Vagina (tissue), 2 donors: ENCODE measurements around the gene USP7.

Experiments used
- POLR2A ChIP-seq, 2 donors: fragments of 450-650 bp; IDR thresholded peaks; one replicate each; pipeline ENCODE4 v1.6.1; 2017; ENCODE audit warnings: antibody characterized with exemption in 2 of 2, mild to moderate bottlenecking in 2 of 2, moderate library complexity in 2 of 2
- POLR2AphosphoS5 ChIP-seq, 2 donors: sonication (generic); formaldehyde crosslinking; IDR thresholded peaks; one replicate each; pipeline ENCODE4 v1.9.0; 2017; ENCODE audit warnings: antibody characterized with exemption in 2 of 2, mild to moderate bottlenecking in 2 of 2, low read depth in 1 of 2; ENCODE audit not compliant: insufficient read depth in 1 of 2
- TF ChIP-seq, protein P1 (sequence below), 3 experiments: fragments of 450-650 bp in 2 of 3; fragments of 200-600 bp in 1 of 3; sonication (generic) in 1 of 3; IDR thresholded peaks; one replicate each; pipeline ENCODE4 v1.5.1; 2017 to 2019; ENCODE audit warnings: antibody characterized with exemption in 3 of 3, mild to moderate bottlenecking in 2 of 3, moderate library complexity in 2 of 3

DNA sequence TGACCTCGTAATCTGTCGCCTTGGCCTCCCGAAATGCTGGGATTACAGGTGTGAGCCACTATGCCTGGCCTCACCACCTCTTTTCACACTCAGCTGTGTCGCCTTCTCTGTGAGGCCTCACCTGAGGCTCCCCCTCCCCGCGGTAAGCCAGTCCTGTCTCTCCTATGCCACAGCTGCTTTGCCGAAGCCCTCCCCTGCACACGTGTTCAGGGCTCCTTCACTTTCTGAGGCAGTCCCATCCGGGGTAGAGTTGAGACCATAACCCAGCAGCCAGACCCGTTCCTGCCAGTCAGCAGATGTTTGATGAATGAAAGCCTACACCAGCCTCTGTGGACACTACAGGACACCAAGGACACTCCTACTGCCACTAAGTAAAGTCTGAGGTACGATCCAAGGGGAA lies 10.6 kb downstream of the USP7 start:
- TF ChIP-seq, protein P1, sequence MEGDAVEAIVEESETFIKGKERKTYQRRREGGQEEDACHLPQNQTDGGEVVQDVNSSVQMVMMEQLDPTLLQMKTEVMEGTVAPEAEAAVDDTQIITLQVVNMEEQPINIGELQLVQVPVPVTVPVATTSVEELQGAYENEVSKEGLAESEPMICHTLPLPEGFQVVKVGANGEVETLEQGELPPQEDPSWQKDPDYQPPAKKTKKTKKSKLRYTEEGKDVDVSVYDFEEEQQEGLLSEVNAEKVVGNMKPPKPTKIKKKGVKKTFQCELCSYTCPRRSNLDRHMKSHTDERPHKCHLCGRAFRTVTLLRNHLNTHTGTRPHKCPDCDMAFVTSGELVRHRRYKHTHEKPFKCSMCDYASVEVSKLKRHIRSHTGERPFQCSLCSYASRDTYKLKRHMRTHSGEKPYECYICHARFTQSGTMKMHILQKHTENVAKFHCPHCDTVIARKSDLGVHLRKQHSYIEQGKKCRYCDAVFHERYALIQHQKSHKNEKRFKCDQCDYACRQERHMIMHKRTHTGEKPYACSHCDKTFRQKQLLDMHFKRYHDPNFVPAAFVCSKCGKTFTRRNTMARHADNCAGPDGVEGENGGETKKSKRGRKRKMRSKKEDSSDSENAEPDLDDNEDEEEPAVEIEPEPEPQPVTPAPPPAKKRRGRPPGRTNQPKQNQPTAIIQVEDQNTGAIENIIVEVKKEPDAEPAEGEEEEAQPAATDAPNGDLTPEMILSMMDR (IDR thresholded peaks at IDR 0.05): no peak
- TF ChIP-seq POLR2AphosphoS5 (IDR thresholded peaks at IDR 0.05; ENCODE audit: insufficient read depth in 1 of 2, low read depth in 1 of 2) (no peak), POLR2A (IDR thresholded peaks at IDR 0.05) (no peak)
